IMR-90 (cell line): Measurements from ENCODE around the gene PRKCG.

Experiments used
- BHLHE40 ChIP-seq: fragments of 150-350 bp; IDR thresholded peaks from 2 replicates; pipeline ENCODE4 v1.6.1; 2016; ENCODE audit warnings: mild to moderate bottlenecking, low read depth, low read length
- CEBPB ChIP-seq: IDR thresholded peaks from 2 replicates; pipeline ENCODE4 v1.6.1; 2012; ENCODE audit warnings: low read depth, low read length, improper control_type of control experiment
- CTCF ChIP-seq: conservative IDR thresholded peaks from 2 replicates; pipeline ENCODE4 v1.5.1; 2012; ENCODE audit warnings: mild to moderate bottlenecking, low read depth, low read length, improper control_type of control experiment
- MAZ ChIP-seq: IDR thresholded peaks from 2 replicates; pipeline ENCODE4 v1.6.1; 2012; ENCODE audit warnings: low read depth, mild to moderate bottlenecking, low read length, improper control_type of control experiment, moderate library complexity, borderline replicate concordance
- MXI1 ChIP-seq: IDR thresholded peaks from 2 replicates; pipeline ENCODE4 v1.6.1; 2012; ENCODE audit warnings: low read depth, mild to moderate bottlenecking, low read length, moderate library complexity, borderline replicate concordance
- POLR2A ChIP-seq: IDR thresholded peaks from 2 replicates; pipeline ENCODE4 v1.6.1; 2012; ENCODE audit warnings: mild to moderate bottlenecking, low read depth, low read length
- RAD21 ChIP-seq: IDR thresholded peaks from 2 replicates; pipeline ENCODE4 v1.6.1; 2012; ENCODE audit warnings: low read length, improper control_type of control experiment
- RCOR1 ChIP-seq: IDR thresholded peaks from 2 replicates; pipeline ENCODE4 v1.6.1; 2012; ENCODE audit warnings: mild to moderate bottlenecking, low read length, improper control_type of control experiment; ENCODE audit not compliant: insufficient replicate concordance
- RFX5 ChIP-seq: IDR thresholded peaks from 2 replicates; pipeline ENCODE4 v1.8.0; 2012; ENCODE audit warnings: low read depth, mild to moderate bottlenecking, low read length, moderate library complexity
- TF ChIP-seq, protein P1 (sequence below): fragments of 150-350 bp; IDR thresholded peaks from 2 replicates; pipeline ENCODE4 v1.6.1; 2017; ENCODE audit warnings: mild to moderate bottlenecking, antibody characterized with exemption, low read length, low read depth

- TF ChIP-seq RCOR1 = no peak
- TF ChIP-seq POLR2A = no peak
- TF ChIP-seq CTCF = no peak
- no peak for TF ChIP-seq RAD21
- TF ChIP-seq MXI1 = no peak
- TF ChIP-seq RFX5 = no peak
- no peak for TF ChIP-seq CEBPB
- TF ChIP-seq, protein P1, sequence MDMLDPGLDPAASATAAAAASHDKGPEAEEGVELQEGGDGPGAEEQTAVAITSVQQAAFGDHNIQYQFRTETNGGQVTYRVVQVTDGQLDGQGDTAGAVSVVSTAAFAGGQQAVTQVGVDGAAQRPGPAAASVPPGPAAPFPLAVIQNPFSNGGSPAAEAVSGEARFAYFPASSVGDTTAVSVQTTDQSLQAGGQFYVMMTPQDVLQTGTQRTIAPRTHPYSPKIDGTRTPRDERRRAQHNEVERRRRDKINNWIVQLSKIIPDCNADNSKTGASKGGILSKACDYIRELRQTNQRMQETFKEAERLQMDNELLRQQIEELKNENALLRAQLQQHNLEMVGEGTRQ = no peak
- no peak for TF ChIP-seq BHLHE40
- TF ChIP-seq MAZ = no peak
Observed at GRCh38 chr19:53912653-53913052, 30.7 kb downstream of the PRKCG start.
